Measurements from ENCODE around the gene MANBA.

The MANBA gene

DNA sequence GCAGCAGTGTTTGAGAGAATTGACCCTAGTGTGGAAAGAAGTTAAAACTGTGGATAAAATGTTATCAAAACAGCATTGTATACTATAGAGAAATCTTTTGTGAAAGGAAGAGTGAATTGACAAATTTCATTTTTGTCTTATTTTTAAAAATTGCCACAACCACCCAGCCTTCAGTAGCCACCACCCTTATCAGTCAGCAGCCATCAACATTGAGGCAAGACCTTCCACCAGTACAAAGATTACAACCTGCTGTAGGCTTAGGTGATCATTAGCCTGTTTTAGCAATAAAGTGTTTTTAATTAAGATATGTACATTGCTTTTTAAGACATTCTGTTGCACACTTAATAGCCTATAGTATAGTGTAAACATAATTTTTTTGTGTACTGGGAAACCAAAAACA lies 168.5 kb downstream of the MANBA start:
- no peak for DNase-seq (ENCODE audit: low read depth)

DNA sequence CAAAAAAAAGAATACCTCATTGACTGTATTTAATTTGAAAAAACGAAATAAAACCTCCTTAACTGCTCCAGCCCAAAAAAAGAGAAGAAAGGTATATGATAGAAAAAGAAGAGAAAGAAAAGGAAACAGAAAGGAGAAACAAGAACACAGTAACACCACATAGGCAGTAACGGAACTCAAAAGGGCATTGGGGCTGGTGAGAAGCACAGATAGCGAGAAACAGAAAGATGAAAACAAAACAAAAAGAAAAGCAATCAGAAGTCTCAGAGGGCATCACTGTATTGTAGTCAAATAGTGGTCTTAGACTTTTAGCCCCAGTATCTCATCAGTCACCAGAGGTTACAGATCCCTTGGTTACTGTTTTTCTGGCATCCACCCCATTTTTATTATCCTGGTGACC lies 171.0 kb downstream of the MANBA start:
- no peak for DNase-seq (ENCODE audit: low read depth)

DNA sequence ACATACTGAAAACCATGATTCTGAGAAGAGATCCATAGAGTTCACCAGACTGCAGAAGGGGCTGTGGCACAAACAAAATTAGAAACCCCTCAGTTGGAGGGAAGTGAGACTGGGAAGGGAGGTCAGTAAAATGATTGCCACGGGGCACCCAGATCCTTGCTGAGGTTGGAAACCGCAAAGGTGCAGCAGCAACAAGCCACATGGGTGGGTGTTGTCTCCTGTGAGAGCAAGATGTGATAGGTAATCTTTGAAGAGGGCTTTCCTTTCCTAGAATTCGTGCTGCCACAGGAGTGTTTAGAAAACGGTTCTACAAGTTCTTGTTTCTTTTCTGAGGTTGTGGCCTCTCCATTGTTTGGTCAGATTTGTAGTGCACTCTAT lies 174.1 kb downstream of the MANBA start:
- peak; percentile 18 for DNase-seq (ENCODE audit: low read depth)

DNA sequence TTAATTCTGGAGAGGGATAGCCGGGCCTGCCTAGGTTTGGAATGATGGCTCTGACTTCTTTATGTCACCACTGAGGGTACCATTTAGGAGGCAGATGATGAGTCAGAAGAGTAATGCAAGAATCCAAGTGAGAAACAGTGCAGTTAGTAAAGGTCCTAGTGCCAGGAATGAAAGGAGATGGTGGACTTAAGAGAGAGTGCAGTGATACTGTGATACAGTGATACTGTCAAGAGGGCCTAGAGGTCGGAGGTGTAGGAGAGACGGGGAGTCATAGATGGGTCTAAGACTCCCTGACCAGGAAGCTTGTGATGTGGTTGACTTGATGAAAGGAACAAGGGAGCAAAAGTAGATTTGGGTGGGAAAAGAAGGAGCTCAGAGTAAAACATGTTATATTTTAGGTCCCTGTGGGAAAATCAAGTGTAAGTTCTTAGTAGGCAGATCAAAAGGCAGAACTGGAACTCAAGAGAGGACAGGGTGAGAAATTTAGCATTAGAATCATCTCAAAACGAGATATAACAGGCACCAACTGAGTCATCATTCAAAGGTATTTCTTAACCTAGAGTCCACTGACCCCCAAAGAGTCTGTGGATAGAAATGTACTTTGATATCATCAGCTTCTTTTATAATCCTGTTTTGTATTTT lies 174.6 kb downstream of the MANBA start:
- DNase-seq (ENCODE audit: low read depth): no peak

DNA sequence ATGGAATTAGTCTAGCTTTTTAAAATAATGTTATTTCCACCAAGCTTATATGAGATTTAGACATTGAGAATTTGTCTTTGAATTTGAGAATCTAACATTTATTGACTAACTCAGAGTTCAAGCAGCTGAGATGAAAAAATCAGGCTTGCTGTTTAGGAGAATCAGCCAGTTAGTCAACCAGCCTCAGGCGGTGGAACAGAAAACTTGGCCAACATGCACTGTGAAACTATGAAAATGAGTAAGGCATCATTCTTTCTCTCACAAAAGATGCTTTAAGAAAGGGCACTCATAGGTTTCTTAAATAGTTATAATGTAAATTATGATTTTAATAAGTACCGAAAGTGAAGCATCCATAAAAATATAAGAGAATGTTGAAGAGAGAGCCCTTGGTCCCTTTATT lies 175.4 kb downstream of the MANBA start:
- DNase-seq (ENCODE audit: low read depth): no peak

DNA sequence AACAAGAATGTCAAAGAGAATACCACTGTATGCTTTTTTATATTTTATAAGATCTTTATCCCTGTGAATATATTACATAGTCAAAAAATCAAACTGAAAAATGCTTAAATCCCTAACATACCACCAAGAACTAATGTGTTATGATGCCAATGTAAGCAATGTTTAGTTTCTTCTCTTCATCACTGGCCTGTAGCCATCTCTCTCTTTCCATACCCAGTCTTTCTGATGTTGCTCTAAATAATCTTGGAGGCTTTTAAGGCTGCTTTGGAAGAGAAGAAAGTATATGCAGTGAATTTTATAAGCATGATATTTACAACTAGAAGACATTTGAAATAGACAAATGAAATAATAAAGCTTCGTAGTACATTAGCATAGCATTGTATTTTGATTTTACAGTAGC lies 176.7 kb downstream of the MANBA start:
- no peak for DNase-seq (ENCODE audit: low read depth)
